Kidney (tissue), 14 donors: ENCODE results near the gene PPAT. TPM values are rescaled to one million over a fixed set of nuclear protein-coding genes. Genes with fewer than 3 reads are reported as not detected.

Experiments used
- DNase-seq, 5 donors: peaks; one replicate each; pipeline ENCODE4 v3.0.0-alpha.2; 2013 to 2020
- FAIRE-seq: peaks from 2 replicates; lab custom pipeline; 2012; peaks lifted over from hg19 to GRCh38; lab: Jason Lieb, UNC
- H3K27ac ChIP-seq, 2 donors: one replicate each; pipeline ENCODE4 v1.7.0; 2013; ENCODE audit warnings: low read depth in 2 of 2, low read length in 2 of 2, inconsistent platforms in 1 of 2
- H3K27me3 ChIP-seq: one replicate; pipeline ENCODE4 v1.7.1; 2013; ENCODE audit warnings: low read length, inconsistent platforms; ENCODE audit not compliant: control insufficient read depth, insufficient read depth
- H3K36me3 ChIP-seq, 3 donors: one replicate each; pipeline versions ENCODE4 v1.7.0 to v1.7.1; 2013; ENCODE audit warnings: low read length in 3 of 3, control low read depth in 1 of 3, inconsistent platforms in 1 of 3; ENCODE audit not compliant: insufficient read depth in 3 of 3, control insufficient read depth in 2 of 3
- H3K4me1 ChIP-seq, 3 donors: one replicate each; pipeline versions ENCODE4 v1.7.0 to v1.7.1; 2013; ENCODE audit warnings: low read length in 3 of 3, inconsistent platforms in 1 of 3, low read depth in 1 of 3; ENCODE audit not compliant: control insufficient read depth in 2 of 3, insufficient read depth in 2 of 3
- H3K4me3 ChIP-seq, 3 donors: one replicate each; pipeline versions ENCODE4 v1.7.0 to v1.8.1; 2013; ENCODE audit warnings: low read length in 3 of 3, control low read depth in 1 of 3, inconsistent platforms in 1 of 3
- H3K9ac ChIP-seq, 3 donors: one replicate each; pipeline versions ENCODE4 v1.7.0 to v1.7.1; 2013; ENCODE audit warnings: low read length in 3 of 3, control low read depth in 1 of 3, inconsistent platforms in 1 of 3
- H3K9me3 ChIP-seq, 3 donors: one replicate each; pipeline versions ENCODE4 v1.7.0 to v1.7.1; 2013; ENCODE audit warnings: low read length in 3 of 3, control low read depth in 1 of 3, inconsistent platforms in 1 of 3; ENCODE audit not compliant: control insufficient read depth in 2 of 3, insufficient read depth in 1 of 3
- intact Hi-C: fragments of 100-400 bp; cut with DNase I; formaldehyde crosslinking; loops from one replicate; pipeline ENCODE4 v1.11.1; 2022
- polyA plus RNA-seq: library from polyadenylated mRNA; stranded (reverse); fragments of 350-450 nt; fragmentation: Illumina TruSeq; extraction: RNeasy Lipid Tissue Mini Kit (QIAGEN cat#74804); gene quantifications from one replicate; pipeline ENCODE4 v1.2.3, GENCODE V29; 2014; ENCODE audit warnings: low read depth, low replicate concordance; ENCODE audit not compliant: insufficient read depth
- total RNA-seq: library from RNA; stranded (reverse); fragmentation: NEBNext Ultra II Directional; extraction: Animal tissue kit (Norgen Biotek cat#: 25700); gene quantifications from one replicate; pipeline ENCODE4 v1.2.1, GENCODE V29; 2021
- TF ChIP-seq, protein P1 (sequence below): IDR thresholded peaks from 3 replicates; pipeline ENCODE4 v1.5.1; 2012; ENCODE audit warnings: mild to moderate bottlenecking, moderate library complexity, borderline replicate concordance; ENCODE audit not compliant: insufficient read depth; ENCODE audit errors: extremely low read depth
- donor health status: control.
- donor health status: control.
- donor health status: control.
- donor health status: control.
- donor health status: control.
- donor health status: DM: yes; HTN: yes; CAD: no.
- donor health status: Normal renal cell carcinoma (clear cell type).

The PPAT gene
- total and polyA plus RNA-seq, 2 donors from 2014 or later, result 3.6 to 11.2 TPM

DNA sequence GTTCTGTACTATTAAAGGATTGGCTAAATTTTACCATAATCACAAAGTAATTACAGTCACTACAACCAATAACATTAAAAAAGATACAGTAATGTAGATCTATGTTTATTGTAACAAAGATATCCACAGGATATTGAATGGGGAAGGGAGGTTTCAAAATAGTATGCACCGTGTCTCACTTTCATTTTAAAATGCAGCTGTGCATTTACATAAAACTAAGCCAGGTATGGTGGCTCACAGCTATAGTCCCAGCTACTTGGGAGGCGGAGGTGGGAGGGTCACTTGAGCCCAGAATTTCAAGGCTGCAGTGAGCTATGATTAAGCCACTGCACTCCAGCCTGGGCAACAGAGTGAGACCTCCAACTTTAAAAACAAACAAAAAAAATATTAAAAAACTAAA, 40.5 kb upstream of the PPAT start:
- DNase-seq (no peak), FAIRE-seq (no peak)
- TF ChIP-seq, protein P1, sequence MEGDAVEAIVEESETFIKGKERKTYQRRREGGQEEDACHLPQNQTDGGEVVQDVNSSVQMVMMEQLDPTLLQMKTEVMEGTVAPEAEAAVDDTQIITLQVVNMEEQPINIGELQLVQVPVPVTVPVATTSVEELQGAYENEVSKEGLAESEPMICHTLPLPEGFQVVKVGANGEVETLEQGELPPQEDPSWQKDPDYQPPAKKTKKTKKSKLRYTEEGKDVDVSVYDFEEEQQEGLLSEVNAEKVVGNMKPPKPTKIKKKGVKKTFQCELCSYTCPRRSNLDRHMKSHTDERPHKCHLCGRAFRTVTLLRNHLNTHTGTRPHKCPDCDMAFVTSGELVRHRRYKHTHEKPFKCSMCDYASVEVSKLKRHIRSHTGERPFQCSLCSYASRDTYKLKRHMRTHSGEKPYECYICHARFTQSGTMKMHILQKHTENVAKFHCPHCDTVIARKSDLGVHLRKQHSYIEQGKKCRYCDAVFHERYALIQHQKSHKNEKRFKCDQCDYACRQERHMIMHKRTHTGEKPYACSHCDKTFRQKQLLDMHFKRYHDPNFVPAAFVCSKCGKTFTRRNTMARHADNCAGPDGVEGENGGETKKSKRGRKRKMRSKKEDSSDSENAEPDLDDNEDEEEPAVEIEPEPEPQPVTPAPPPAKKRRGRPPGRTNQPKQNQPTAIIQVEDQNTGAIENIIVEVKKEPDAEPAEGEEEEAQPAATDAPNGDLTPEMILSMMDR, result no peak
- Histone ChIP-seq H3K9me3 (no peaks in the 10 kb centered on the region), H3K4me3 (no peak overlapping the region), H3K36me3 (peaks cover 5 to 44% (median 13%) of the 10 kb centered on the region in 3 donors), H3K4me1 (no peaks in the 10 kb centered on the region), H3K9ac (no peak overlapping the region), H3K27ac (no peak overlapping the region), H3K27me3 (no peaks in the 10 kb centered on the region)
- intact Hi-C loops, result no loop called here

DNA sequence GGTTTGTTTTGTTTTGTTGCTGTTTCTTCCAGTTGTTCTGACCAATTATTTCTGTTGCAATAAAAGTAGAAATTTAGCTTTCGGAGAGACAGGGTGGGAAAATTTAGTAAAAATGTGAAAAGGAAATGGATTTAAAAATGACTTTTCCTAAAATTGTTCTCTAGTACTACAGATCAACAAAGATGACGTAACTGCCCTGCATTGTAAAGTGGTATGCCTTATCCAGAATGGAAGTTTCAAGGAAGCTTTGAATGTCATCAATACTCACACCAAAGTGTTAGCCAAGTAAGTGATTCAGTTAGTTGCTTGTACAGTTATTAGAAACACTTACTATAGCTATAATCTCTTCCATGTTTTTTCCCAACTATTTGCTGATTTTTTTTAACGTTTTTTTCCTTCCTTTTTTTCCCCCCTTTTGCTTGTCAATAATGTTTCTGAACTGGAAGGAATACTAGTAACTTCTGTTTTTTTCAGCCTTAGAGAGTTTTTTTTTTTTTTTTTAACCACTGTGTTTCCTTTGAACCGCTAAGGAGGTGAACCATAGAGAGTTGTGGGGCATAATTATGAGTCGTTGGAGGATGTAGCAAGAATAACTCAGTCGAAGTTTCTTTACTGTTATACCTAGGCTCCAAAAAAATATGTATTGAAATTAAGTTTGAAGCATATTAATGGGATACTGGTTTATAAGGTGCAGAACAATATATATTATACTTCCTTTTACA, 34.2 kb upstream of the PPAT start:
- no peak for FAIRE-seq
- TF ChIP-seq, protein P1, result no peak
- Histone ChIP-seq H3K4me1 (peaks cover 4 to 21% (median 8%) of the 10 kb centered on the region in 3 donors), H3K9me3 (no peaks in the 10 kb centered on the region), H3K36me3 (peaks cover 3 to 16% (median 13%) of the 10 kb centered on the region in 3 donors), H3K27me3 (no peaks in the 10 kb centered on the region), H3K27ac (no peak overlapping the region), H3K9ac (no peak overlapping the region), H3K4me3 (no peak overlapping the region)
- no peak for DNase-seq
- intact Hi-C loops, result no loop called here

DNA sequence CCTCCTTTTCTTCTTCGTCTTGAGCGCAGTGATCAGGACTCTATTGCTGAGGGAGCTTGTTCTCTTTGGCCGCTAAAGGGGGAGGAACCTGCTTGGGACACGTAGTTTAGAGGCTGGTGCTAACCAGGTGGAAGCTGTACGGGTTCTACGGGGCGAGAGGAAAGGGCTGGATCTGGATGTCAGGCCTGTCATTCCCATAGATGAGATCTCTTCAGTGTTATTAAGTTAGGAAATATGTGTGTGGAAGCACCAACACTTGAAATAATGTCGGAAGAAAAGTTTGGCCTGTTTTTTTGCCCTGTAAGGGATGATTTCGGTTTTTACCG, 32.6 kb upstream of the PPAT start:
- Histone ChIP-seq H3K9ac (peak overlapping the region in 2 of 3 donors; percentile 80 to 99), H3K9me3 (no peaks in the 10 kb centered on the region), H3K4me1 (peaks cover 4 to 21% (median 8%) of the 10 kb centered on the region in 3 donors), H3K4me3 (peak overlapping the region; percentile 82 to 100 (median 100)), H3K27ac (peak overlapping the region in 1 of 2 donors; percentile 68), H3K27me3 (no peaks in the 10 kb centered on the region), H3K36me3 (peaks cover 3 to 13% (median 7%) of the 10 kb centered on the region in 3 donors)
- DNase-seq (peak in 4 of 5 donors; percentile 46 to 75 (median 70)), FAIRE-seq (no peak)
- intact Hi-C loops, result no loop called here
- TF ChIP-seq, protein P1, result no peak
